DOHH2 (cell line): ENCODE results near the gene MAP6.

ENCODE experiments used
- H3F3A ChIP-seq: fragments of 200-600 bp; sonication (generic), shearing (Covaris generic); 2 replicates; pipeline ENCODE4 v1.6.0; 2016; ENCODE audit warnings: antibody characterized with exemption, mild to moderate bottlenecking; ENCODE audit not compliant: control insufficient read depth, insufficient read depth
- H3K27ac ChIP-seq: fragments of 200-600 bp; sonication (generic); 2 replicates; pipeline ENCODE4 v1.5.1; 2014; ENCODE audit warnings: low read depth, mild to moderate bottlenecking, low read length, moderate library complexity
- H3K27me3 ChIP-seq: fragments of 200-600 bp; sonication (generic); 2 replicates; pipeline ENCODE4 v1.6.1; 2014; ENCODE audit warnings: mild to moderate bottlenecking, low read length, mixed read lengths; ENCODE audit not compliant: control insufficient read depth
- H3K36me3 ChIP-seq: fragments of 200-600 bp; sonication (generic); 2 replicates; pipeline ENCODE4 v1.6.1; 2014; ENCODE audit warnings: mild to moderate bottlenecking, low read length, moderate library complexity, mixed read lengths; ENCODE audit not compliant: control insufficient read depth
- H3K4me1 ChIP-seq: fragments of 200-600 bp; sonication (generic); 2 replicates; pipeline ENCODE4 v1.6.1; 2014; ENCODE audit warnings: mild to moderate bottlenecking, low read length, mixed read lengths; ENCODE audit not compliant: control insufficient read depth
- H3K4me2 ChIP-seq: fragments of 200-600 bp; sonication (generic); 2 replicates; pipeline ENCODE4 v1.6.0; 2014; ENCODE audit warnings: mild to moderate bottlenecking, low read length, moderate library complexity
- H3K4me3 ChIP-seq: fragments of 200-600 bp; sonication (generic); 2 replicates; pipeline ENCODE4 v1.5.1; 2014; ENCODE audit warnings: mild to moderate bottlenecking, low read length, mixed read lengths
- H3K79me2 ChIP-seq: fragments of 200-600 bp; sonication (generic); 2 replicates; pipeline ENCODE4 v1.6.1; 2014; ENCODE audit warnings: mild to moderate bottlenecking, low read length, mixed read lengths; ENCODE audit not compliant: control insufficient read depth
- H3K9me2 ChIP-seq: fragments of 200-600 bp; sonication (generic); replicated peaks from 2 replicates; pipeline ENCODE4 v1.6.1; 2014; ENCODE audit warnings: mild to moderate bottlenecking, low read length, mixed read lengths; ENCODE audit not compliant: control insufficient read depth
- H3K9me3 ChIP-seq: fragments of 200-600 bp; sonication (generic); 2 replicates; pipeline ENCODE4 v1.6.1; 2014; ENCODE audit warnings: antibody characterized with exemption, low read length, mixed read lengths; ENCODE audit not compliant: control insufficient read depth, insufficient read depth
- H4K20me1 ChIP-seq: fragments of 200-600 bp; sonication (generic); 2 replicates; pipeline ENCODE4 v1.6.0; 2014; ENCODE audit warnings: low read depth, mild to moderate bottlenecking, antibody characterized with exemption, low read length, moderate library complexity; ENCODE audit not compliant: control insufficient read depth, insufficient read depth
- EZH2phosphoT487 ChIP-seq: fragments of 200-600 bp; sonication (generic); IDR thresholded peaks from 2 replicates; pipeline ENCODE4 v1.6.1; 2017; ENCODE audit warnings: borderline replicate concordance, mild to moderate bottlenecking, antibody characterized with exemption, low read length, moderate library complexity, mixed read lengths
- TF ChIP-seq, protein P1 (sequence below): fragments of 200-600 bp; sonication (generic); IDR thresholded peaks from one replicate; pipeline ENCODE4 v1.5.1; 2014; ENCODE audit warnings: antibody characterized with exemption, mild to moderate bottlenecking, low read depth, low read length; ENCODE audit not compliant: poor library complexity, severe bottlenecking

MAP6 gene

GRCh38 chr11:75572744-75573143 lies 96.1 kb downstream of the MAP6 start:
- Histone ChIP-seq H3K27ac (no peak overlapping the region), H3K36me3 (no peaks in the 10 kb centered on the region), H3K4me3 (no peak overlapping the region), H3F3A (no peaks in the 10 kb centered on the region), H4K20me1 (no peaks in the 10 kb centered on the region), H3K4me2 (no peak overlapping the region), H3K9me2 (no peaks in the 10 kb centered on the region), H3K4me1 (peaks cover 9% of the 10 kb centered on the region), H3K9me3 (no peaks in the 10 kb centered on the region), H3K79me2 (no peaks in the 10 kb centered on the region), H3K27me3 (no peaks in the 10 kb centered on the region)
- TF ChIP-seq, protein P1, sequence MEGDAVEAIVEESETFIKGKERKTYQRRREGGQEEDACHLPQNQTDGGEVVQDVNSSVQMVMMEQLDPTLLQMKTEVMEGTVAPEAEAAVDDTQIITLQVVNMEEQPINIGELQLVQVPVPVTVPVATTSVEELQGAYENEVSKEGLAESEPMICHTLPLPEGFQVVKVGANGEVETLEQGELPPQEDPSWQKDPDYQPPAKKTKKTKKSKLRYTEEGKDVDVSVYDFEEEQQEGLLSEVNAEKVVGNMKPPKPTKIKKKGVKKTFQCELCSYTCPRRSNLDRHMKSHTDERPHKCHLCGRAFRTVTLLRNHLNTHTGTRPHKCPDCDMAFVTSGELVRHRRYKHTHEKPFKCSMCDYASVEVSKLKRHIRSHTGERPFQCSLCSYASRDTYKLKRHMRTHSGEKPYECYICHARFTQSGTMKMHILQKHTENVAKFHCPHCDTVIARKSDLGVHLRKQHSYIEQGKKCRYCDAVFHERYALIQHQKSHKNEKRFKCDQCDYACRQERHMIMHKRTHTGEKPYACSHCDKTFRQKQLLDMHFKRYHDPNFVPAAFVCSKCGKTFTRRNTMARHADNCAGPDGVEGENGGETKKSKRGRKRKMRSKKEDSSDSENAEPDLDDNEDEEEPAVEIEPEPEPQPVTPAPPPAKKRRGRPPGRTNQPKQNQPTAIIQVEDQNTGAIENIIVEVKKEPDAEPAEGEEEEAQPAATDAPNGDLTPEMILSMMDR = no peak
- no peak for TF ChIP-seq EZH2phosphoT487

GRCh38 chr11:75571625-75572024 lies 97.2 kb downstream of the MAP6 start:
- Histone ChIP-seq H3K27me3 (no peaks in the 10 kb centered on the region), H3K36me3 (no peaks in the 10 kb centered on the region), H3K4me3 (no peak overlapping the region), H4K20me1 (no peaks in the 10 kb centered on the region), H3K4me1 (peaks cover 5% of the 10 kb centered on the region), H3F3A (no peaks in the 10 kb centered on the region), H3K9me3 (no peaks in the 10 kb centered on the region), H3K79me2 (no peaks in the 10 kb centered on the region), H3K9me2 (no peaks in the 10 kb centered on the region), H3K27ac (no peak overlapping the region), H3K4me2 (no peak overlapping the region)
- TF ChIP-seq, protein P1 = no peak

- TF ChIP-seq EZH2phosphoT487 = no peak
- TF ChIP-seq, protein P1 = no peak
- H3K27ac ChIP-seq = no peak overlapping the region
- H3K9me2 ChIP-seq = no peaks in the 10 kb centered on the region
- no peaks in the 10 kb centered on the region for H3K79me2 ChIP-seq
- no peaks in the 10 kb centered on the region for H3K9me3 ChIP-seq
- no peaks in the 10 kb centered on the region for H4K20me1 ChIP-seq
- no peaks in the 10 kb centered on the region for H3F3A ChIP-seq
- no peaks in the 10 kb centered on the region for H3K4me1 ChIP-seq
- H3K36me3 ChIP-seq = no peaks in the 10 kb centered on the region
- no peaks in the 10 kb centered on the region for H3K27me3 ChIP-seq
- no peak overlapping the region for H3K4me2 ChIP-seq
- H3K4me3 ChIP-seq = no peak overlapping the region
Observed at GRCh38 chr11:75570559-75571139, 98.2 kb downstream of the MAP6 start.
